ENCODE results near the gene NEDD8.
A peak's percentile ranks its signal among the peaks of the same experiment; 100 is the strongest.

Gene NEDD8

DNA sequence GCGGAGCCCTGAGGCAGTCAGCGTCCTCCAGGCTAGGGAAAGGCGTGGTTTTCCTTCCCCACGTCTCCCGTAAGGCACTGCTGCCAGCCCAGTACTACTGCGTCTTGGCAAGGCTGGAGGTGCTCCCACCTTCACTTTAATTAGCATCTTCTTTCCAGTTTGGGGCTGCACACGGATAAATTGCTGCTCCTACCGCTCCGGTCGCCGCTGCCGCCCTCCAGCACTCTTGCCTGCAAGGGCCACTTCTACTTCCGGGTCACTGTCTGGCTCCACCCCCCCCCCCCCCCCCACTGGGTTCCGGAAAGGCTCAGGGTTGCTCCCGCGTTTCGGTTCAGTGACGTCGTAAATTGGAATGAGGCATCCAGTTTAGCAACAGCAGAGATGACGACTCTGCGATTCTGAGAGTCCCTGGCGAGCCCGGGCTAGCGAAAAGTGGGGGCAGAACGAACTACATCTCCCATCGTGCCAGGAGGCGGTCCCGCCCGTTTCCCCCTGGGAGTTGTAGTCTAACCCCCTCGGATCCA lies at the start of gene NEDD8:
NEDD8 (minus strand) TSS at position 247 of the 524 bp plus-strand sequence; CDS start at position 147, 100 bp downstream.
- peak; percentile 70 to 90 (median 82) for DNase-seq (ENCODE audit: low read depth in 4 of 4, low spot score in 1 of 4)

DNA sequence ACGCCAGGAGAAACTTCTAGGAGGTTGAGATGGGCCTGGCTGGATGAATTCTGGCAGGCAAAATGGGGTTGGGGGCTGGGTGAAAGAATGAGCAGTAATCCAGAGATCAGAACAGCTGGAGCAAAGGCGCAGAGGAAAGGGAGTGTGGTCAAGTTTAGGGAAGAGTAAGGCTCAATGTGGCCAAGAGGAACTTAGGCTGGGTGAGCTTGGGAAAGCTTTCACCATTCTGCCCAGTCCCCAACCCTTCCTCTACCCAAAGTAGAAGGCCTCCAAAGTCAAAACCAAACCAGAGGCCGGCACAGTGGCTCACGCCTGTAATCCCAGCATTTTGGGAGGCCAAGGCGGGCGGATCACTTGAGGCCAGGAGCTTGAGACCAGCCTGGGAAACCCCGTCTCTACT lies 49.5 kb upstream of the NEDD8 start:
- no peak for DNase-seq (ENCODE audit: low read depth in 4 of 4, low spot score in 1 of 4)

DNA sequence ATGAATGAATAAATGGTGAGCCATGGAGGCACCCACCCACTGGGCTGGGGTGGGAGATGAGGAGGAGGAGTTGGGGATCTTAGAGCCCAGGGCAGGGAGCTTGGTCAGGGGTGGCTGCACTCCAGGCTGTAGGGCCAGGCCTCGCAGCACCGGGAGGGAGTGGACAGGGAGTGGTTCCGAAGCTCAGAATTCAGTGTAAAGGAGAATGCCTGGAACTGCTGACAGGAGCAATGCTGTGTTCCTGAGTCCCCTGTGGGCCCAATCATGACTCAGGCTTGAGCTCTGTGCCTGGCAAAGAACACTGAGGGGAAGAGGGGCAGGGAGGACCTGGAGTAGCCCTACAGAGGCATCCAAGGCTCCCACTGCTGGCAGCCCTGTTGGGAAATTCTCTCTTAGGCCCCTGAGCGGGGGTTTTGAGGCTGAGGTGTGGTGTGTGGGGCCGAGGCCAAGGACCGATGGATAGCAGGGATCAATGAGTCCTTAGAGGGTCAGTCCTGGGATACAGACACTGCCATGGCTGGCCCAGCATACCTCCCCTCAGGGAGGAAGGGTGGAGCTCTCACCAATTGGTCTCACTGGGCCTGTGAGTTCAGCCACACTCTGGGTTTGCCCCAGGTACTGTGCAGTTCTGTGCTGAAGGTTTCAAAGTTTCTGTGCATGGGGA lies 48.8 kb upstream of the NEDD8 start:
- DNase-seq (ENCODE audit: low read depth in 4 of 4, low spot score in 1 of 4), result no peak

DNA sequence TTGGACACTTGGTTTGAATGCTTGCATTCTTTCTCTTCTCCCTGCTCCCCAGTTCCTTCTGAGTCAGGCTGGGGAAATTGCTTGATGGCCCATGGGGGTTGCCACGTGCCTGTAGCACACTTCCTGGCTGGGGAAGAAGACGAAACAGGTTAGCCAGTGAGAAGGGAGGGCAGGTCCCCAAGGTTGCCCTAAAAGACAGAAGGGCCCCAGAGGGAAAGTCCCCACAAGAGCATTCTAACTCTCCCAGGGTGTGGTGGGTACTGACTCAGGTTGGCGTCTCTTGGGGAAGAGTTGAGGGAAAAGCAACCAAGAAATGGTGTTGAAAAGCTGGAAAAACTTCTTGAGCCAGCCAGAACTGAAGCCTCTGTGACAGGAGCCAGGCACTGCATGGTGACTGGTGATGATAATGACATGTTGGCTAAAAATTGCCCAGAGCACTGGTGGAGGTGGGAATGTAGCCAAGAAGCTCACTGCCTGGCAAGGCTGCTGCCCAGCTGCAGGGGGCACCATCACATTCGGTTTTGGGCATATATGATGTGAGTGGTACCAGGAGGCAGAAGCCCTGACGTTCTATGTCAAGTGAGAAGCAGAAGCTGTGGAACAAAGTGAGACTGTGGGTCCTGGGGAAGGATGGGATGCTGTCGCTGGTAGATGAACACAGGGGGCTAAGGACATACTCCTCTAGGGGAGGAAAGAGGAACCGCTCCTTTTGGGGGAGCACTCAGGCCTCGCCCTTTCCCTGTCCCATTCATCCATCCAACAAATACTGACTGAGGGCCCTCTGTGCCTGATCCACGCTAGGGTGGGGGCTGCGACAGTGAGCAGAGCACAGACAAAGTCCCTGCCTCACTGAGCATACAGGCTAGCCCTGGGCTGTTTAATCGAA lies 47.4 kb upstream of the NEDD8 start:
- peak in 3 of 4 experiments; percentile 35 to 58 (median 36) for DNase-seq (ENCODE audit: low read depth in 4 of 4, low spot score in 1 of 4)

DNA sequence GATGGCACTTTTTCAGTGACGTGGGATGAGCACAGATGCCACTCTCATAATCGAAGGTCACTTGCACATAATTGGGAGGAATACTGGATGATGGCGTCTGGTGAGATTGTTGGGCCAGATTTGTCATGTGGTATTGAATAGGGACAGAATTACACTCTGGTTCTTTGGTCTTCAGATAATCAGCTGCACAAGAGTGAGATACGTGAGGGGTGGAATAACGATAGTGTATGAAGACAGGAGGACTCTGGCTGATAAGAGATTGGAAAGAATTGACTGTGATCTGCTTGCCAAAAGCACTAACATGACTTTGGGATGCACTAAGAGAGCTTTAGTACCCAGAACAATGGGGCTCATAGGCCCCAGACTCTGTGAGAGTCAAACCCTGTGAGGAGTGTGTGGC lies 46.3 kb upstream of the NEDD8 start:
- no peak for DNase-seq (ENCODE audit: low read depth in 4 of 4, low spot score in 1 of 4)

DNA sequence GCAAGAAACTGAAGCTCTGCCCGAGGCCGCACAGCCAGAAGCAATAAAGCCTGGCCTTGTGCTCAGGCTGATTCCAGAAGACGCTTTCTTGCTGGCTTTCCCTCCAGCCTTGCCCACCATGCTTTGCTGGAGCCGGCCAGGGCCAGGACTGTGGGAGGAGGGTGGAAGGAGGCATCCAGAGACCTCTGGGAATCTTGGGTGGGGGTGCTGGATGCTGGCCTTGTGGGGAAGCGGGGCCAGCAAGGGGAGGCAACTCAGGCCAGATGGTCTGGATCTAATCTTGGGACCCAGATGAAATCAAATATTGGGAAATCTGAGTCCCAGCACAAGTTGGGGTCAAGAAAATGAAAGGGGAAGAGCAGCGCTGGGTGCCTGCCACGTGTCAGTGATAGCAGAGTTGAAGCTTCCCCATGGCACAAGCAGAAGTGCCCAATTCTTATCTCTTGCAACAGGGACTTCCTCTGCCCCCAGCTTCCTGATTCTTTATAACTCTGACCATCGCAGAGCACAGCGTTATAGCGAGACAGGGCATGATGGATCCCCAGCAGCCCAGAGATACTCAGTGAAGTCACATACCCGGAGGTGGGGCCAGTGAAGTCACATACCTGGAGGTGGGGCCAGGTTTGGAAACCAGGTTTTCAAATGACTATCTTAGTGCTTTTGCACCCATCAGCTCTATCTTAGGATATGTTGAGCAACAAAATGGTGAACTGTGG lies 45.6 kb upstream of the NEDD8 start:
- DNase-seq (ENCODE audit: low read depth in 4 of 4, low spot score in 1 of 4), result no peak

DNA sequence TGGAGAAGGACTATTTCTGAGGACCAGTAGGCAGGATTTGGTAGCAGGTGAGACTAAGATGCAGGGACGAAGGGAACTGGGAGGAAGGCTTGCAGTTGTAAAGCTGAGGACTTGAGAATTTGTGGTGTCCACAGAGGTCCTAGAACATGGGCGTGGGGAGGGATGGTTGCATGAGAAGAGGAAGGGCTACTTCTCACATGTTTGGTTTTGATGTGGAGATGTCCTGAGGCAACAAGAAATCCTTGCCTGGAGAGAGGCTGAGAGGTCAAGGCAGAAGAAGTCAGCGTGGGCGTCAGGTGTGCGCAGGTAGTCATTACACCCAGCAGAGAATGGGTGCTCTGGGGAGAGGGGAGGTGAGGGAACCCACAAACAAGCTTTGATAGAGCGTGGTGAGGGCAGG lies 44.9 kb upstream of the NEDD8 start:
- DNase-seq (ENCODE audit: low read depth in 4 of 4, low spot score in 1 of 4), result no peak

DNA sequence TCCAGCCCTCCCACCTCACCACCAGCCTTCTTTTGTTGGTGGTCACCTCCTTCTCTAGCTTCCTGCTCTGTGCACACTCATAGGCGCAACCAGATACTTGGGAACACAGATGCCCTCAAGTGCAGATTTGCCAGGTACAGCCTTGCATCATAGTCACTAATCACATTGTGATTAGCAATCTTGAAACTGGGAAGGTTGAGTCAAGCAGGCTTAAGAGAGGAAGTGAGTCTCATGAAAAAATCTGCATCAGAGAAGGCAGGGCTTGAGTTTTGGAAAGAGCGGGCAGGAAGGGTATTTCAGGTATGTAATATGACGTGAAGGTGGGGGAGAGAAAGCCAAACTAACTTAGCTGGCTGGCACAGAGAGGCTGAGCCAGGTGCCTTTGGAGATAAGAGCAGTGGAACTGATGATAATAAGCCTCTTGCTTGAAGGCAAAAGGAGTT lies 42.0 kb upstream of the NEDD8 start:
- peak in 2 of 4 experiments; percentile 19 to 36 for DNase-seq (ENCODE audit: low read depth in 4 of 4, low spot score in 1 of 4)

DNA sequence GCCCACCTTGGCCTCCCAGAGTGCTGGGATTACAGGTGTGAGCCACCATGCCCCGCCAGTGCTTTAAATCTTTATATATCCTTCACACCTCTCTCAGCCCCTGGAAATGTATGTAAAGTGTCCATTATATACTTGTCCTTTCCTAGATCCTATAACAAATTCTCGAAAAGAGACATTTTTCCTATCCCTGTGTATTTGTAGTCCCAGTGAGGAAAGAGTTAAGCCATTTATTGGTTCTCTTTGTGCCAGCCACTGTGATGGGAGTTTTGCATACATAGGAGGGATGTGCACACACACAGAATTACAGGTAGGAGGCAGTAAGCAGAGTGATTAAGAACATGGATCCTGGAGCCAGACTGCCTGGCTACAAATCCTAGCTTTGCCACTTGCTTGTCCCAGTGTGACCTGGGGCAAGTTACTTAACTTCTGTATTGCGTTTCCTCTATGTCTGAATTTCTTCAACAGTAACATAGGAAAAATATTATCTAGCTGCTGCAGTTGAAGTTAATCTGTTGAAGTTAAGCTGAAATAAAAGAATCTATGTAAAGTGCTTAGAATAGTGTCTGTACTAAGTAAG lies 41.3 kb upstream of the NEDD8 start:
- no peak for DNase-seq (ENCODE audit: low read depth in 4 of 4, low spot score in 1 of 4)

DNA sequence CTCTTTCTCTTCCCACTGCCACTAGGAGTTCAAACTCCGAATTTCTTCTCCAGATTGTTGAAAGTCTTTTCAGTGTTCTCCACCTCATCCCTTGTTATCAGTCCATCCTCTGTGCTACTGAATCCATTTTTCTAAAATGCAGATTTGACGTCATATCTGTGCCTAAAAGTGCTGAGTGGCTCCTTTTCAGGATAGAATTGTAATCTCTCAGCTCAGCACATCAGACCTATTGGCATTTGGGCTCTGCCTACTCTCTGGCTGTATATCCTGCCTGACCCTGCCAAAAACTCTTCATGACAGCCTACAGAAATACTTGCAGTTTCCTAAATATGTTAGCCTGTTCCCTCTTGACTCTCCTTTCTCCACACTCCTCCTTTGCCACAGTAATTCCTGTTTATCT lies 40.3 kb upstream of the NEDD8 start:
- no peak for DNase-seq (ENCODE audit: low read depth in 4 of 4, low spot score in 1 of 4)

DNA sequence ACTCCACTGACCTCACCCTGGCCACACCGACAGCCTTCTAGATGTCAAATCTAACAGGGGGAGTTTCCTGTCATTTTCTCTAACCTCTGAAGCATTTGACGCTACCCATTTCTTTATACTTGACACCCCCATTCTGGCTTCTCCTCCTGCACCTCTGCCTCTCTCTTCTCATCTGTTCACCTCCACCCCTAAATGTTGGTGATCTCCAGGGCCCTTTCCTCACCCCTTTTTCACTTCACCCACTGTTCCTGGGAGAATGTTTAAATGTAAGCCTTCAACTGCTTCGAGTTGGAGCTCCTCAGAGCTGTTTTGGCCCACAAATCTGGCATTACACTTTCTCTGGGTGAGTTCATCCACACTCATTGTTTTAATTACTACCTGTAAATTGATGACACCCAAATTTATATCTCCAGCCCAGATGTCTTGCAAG lies 39.7 kb upstream of the NEDD8 start:
- no peak for DNase-seq (ENCODE audit: low read depth in 4 of 4, low spot score in 1 of 4)

DNA sequence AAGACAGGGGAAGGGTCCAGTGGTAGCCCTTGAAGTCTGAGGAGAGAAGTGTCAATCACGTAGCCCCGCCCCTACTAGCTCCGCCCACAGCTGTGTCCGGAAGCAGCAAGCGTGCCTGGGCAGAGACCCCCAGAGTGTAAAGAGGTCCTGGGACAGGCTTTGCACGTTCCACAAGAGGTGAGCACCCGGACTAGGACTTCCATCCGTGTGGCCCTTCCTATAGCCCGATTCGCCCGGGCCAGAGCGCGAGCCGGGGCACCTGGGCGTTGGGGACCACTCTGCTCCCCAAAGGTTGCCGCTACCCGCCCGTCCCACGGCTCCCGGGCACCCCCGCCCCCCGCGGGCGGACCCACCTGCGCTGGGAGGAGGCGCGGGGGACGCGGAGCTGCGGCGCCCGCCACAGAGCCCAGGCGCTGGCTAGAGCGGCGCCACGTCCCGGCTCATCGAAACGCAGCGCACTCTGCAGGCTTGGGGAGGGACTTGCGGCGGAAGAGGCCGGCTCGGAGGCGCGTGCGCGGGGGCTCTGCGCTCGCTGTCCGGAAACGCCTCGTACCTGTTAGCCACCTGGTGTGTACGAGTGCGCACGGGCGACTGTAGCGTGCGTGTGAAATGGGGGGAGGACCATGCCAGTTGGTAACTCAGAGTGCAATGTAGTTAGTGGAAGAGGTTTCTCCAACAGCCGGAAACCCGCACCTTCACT lies 39.1 kb upstream of the NEDD8 start, which contains the start of gene RABGGTA:
RABGGTA (minus strand) TSS at position 464 of the 700 bp plus-strand sequence. CDS start 482 bp downstream, outside the sequence.
- DNase-seq (ENCODE audit: low read depth in 4 of 4, low spot score in 1 of 4), result peak; percentile 63 to 81 (median 78)

DNA sequence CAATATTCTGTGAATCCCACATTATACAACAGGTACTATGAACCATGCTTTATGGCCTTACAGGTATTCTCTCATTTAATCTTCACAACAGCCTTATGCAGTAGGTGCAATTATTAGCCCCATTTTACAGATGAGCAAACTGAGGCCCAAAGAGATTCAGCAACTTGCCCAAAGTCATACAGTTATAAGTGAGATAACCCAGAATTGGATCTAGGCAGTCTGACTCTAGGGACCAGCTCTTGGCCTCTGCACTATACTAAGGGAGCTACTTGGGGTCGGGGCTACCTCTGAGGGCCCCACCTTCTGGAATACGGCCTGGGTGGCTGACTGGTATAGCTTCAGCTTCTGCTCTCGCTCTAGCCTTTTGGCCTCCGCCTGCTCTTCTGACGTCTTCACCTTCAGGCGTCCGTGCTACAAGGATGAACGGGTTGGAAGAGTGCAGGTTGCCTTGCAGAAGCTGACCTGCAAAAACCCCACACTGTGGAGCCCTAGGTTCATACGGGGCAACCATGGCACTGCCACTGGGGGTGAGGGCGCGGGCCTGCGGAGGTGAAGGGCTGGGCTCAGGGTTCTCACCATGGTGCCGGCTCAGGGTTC lies 38.5 kb upstream of the NEDD8 start:
- no peak for DNase-seq (ENCODE audit: low read depth in 4 of 4, low spot score in 1 of 4)

DNA sequence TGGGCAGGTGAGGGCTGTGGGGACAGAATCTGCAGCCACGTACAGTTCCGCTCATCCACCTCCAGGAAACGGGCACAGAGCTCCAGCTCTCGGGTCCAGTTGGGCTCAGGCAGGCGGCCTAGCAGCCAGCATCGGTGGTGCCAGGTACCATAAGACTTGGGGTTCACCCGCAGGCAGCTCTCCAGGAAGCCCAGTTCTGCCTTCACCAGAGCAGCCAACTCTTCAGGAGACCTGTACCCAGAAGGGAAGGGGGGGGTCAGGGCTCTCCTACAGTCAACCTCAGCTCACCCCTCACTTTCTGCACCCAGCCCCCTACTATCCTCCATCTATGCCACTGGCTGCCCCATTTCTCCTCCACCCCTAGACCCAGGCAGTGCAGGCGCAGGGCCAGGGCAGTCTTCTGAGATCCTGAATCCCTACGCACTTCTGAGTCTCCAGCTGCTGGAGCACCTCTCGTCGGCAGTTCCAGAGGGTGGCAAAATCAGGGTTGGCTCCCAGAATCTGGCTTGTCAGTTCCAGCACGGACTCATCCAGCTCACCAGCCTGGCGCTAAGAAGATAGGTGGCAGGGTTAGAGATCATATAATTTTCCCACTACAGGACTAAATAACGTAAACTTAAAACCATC lies 37.9 kb upstream of the NEDD8 start:
- DNase-seq (ENCODE audit: low read depth in 4 of 4, low spot score in 1 of 4), result no peak

DNA sequence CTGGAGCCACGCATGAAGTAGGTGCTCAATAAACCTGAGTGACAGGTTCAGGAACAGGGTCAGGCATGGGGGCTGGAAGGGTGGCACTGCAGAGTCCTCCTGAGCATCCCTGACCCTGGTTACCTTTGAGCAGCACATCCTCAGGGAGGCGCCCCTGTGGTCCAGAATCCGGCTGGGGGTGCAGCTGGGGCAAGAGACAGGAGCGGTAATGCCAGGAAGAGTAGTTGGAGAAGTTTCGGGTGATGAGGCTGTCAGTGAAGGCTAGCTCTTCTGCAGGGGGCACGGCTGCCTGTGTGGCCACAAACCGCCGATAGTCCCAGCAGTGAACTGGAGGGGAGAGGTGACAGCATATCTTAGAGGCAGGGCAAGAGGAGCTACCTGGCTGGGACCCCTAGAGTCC lies 37.2 kb upstream of the NEDD8 start:
- DNase-seq (ENCODE audit: low read depth in 4 of 4, low spot score in 1 of 4), result no peak

DNA sequence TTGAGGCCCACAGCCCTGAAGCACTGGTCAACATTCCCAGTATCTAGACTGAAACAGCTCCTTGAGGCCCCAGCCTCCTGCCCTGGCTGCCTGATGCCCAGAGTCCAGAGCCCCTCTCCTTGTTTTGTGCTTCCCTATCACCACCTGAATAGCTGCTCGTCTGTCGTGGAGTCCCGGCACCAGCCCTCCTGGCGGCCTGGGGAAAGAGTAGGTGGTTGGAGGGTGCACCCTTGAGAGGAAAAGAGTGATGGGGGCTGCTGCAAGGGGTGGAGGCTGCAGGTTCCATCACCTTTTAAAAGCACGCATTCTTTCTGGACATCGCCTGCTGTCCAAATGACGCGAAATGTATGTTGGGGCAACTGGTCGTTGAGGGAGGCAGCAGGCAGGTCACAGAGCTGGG lies 36.1 kb upstream of the NEDD8 start:
- no peak for DNase-seq (ENCODE audit: low read depth in 4 of 4, low spot score in 1 of 4)

DNA sequence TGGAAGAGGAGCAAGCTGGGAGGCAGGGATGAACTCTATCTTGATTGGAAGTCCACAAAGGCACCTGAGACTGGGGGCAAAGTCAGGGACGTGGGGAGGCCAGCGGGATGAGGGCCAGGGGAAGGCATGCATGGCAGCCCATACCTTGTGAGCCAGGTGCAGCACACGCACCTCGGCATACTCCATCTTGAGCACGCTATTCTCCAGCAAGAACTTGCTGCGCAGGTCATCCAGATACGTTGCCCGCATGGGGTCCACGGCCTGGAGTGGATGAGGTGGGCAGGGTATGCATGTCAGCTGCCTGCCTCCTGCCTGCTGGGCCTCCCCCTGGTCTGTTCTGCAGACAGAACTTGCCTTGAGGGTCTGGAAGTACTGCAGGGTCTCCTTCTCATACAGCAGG lies 35.3 kb upstream of the NEDD8 start:
- DNase-seq (ENCODE audit: low read depth in 4 of 4, low spot score in 1 of 4), result no peak

DNA sequence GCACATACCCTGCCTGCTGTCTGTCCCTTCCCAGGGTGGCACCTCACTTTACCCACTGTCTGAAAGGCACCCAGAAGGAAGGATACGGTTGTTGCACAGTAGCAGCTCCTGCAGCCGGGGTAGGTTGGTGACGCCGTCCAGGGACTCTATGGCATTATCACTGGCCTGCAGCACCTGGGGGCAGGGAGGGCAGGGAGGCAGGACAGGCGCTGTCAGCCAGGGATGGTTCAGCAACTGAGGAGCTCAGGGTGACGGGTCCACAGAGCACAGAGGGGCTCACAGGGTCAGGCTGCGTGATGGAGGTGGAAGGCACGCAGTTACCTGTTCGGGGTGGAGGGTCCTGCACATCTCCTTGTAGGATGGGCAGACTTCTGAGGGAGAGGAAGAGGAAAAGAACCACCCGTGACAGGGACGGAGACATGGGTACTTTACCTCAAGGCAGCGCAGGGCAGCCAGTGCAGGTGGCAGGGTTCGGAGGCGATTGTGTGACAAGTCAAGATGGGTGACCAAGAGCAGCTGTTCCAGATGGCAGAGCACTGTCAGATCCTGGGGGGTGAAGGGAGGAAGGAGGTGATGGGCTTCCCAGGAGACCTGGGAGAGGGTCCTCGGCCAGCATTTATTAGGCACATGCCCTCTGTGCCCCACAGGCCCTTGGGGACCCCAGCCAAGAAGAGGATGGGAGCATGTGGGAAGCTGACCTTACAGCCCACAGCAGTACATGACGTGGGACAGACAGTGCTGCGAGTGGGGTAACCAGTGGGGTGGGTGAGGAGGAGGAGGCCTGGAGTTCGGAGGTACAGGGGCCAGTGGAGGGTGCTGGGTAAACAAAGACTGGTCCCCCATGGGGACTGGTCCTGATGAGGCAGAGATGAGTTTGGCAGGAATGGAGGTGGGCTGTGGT lies 34.4 kb upstream of the NEDD8 start:
- no peak for DNase-seq (ENCODE audit: low read depth in 4 of 4, low spot score in 1 of 4)
